CD4-positive, alpha-beta memory T cell (primary cell): ENCODE results near the gene ITK. TPM values are rescaled to one million over a fixed set of nuclear protein-coding genes. Genes with fewer than 3 reads are reported as not detected.
A peak's percentile ranks its signal among the peaks of the same experiment; 100 is the strongest.

Experiments
- CTCF ChIA-PET: fragments of 350-600 bp; sonication (Branson Sonifier 250); formaldehyde crosslinking; loops from one replicate; lab custom pipeline; 2021; ENCODE audit warnings: inconsistent platforms; ENCODE audit not compliant: partially characterized antibody; lab: Charles Lee
- POLR2A ChIA-PET: fragments of 350-600 bp; sonication (Branson Sonifier 250); formaldehyde crosslinking; loops from one replicate; lab custom pipeline; 2021; ENCODE audit not compliant: partially characterized antibody; lab: Charles Lee
- DNase-seq, 5 donors: peaks; one replicate each; pipeline versions ENCODE4 v3.0.0 to v3.0.0-alpha.2; 2020 to 2022; ENCODE audit warnings: mixed read lengths in 1 of 5
- H3K27ac ChIP-seq: one replicate; pipeline ENCODE4 v1.7.0; 2013; ENCODE audit warnings: low read depth, low read length
- H3K27me3 ChIP-seq: 2 replicates; pipeline ENCODE4 v1.7.0; 2013; ENCODE audit warnings: mild to moderate bottlenecking, low read length, moderate library complexity; ENCODE audit not compliant: insufficient read depth
- H3K36me3 ChIP-seq: 2 replicates; pipeline ENCODE4 v1.7.0; 2013; ENCODE audit warnings: mild to moderate bottlenecking, low read length, moderate library complexity; ENCODE audit not compliant: insufficient read depth
- H3K4me1 ChIP-seq: 2 replicates; pipeline ENCODE4 v1.7.0; 2013; ENCODE audit warnings: mild to moderate bottlenecking, low read length, moderate library complexity; ENCODE audit not compliant: insufficient read depth
- H3K4me3 ChIP-seq, 2 donors: one replicate each; pipeline ENCODE4 v1.7.0; 2013; ENCODE audit warnings: low read length in 2 of 2, mild to moderate bottlenecking in 1 of 2
- H3K9me3 ChIP-seq, 2 donors: one replicate each; pipeline ENCODE4 v1.7.0; 2013; ENCODE audit warnings: low read length in 2 of 2, control low read depth in 1 of 2; ENCODE audit not compliant: control insufficient read depth in 1 of 2
- H3K27ac Mint-ChIP-seq, 7 donors: one replicate each; pipeline ENCODE4 v1.8.0; 2020 to 2021; ENCODE audit warnings: mixed read lengths in 7 of 7, mild to moderate bottlenecking in 6 of 7, inconsistent platforms in 3 of 7, moderate library complexity in 3 of 7
- H3K27me3 Mint-ChIP-seq, 2 donors: one replicate each; pipeline ENCODE4 v1.8.0; 2020 to 2021; ENCODE audit warnings: mixed read lengths in 2 of 2
- H3K36me3 Mint-ChIP-seq, 2 donors: one replicate each; pipeline ENCODE4 v1.8.0; 2020 to 2021; ENCODE audit warnings: mixed read lengths in 2 of 2, inconsistent platforms in 1 of 2, mild to moderate bottlenecking in 1 of 2
- H3K4me1 Mint-ChIP-seq, 4 donors: one replicate each; pipeline ENCODE4 v1.8.0; 2020 to 2021; ENCODE audit warnings: mixed read lengths in 4 of 4, mild to moderate bottlenecking in 1 of 4
- H3K4me3 Mint-ChIP-seq, 8 donors: one replicate each; pipeline ENCODE4 v1.8.0; 2020 to 2021; ENCODE audit warnings: mixed read lengths in 8 of 8, mild to moderate bottlenecking in 7 of 8, moderate library complexity in 6 of 8, inconsistent platforms in 3 of 8
- H3K9me3 Mint-ChIP-seq, 8 donors: one replicate each; pipeline ENCODE4 v1.8.0; 2020 to 2021; ENCODE audit warnings: mixed read lengths in 8 of 8, mild to moderate bottlenecking in 5 of 8, inconsistent platforms in 3 of 8, moderate library complexity in 1 of 8
- intact Hi-C: fragments of 100-400 bp; cut with micrococcal nuclease; formaldehyde crosslinking; loops from one replicate; pipeline ENCODE4 v1.15.1; 2023
- polyA plus RNA-seq, 2 donors: library from polyadenylated mRNA; unstranded; fragments of 300-500 nt; fragmentation: Illumina TruSeq; gene quantifications; one replicate each; pipeline ENCODE4 v1.2.3, GENCODE V29; 2021
- total RNA-seq, 2 experiments: library from RNA; stranded (reverse); gene quantifications; one replicate each; pipeline ENCODE4 v1.2.3, GENCODE V29; 2021

Gene ITK
- total and polyA plus RNA-seq, 4 experiments from 2014 or later, result 141 to 421 (median 288) TPM

GRCh38 chr5:157273131-157273556 is 92.5 kb downstream of the ITK start:
- no peaks in the 10 kb centered on the region for H3K9me3 ChIP-seq
- DNase-seq, result peak in 1 of 5 donors; percentile 62
- no peaks in the 10 kb centered on the region for H3K9me3 Mint-ChIP-seq
- H3K36me3 Mint-ChIP-seq, result peaks cover 16 to 43% of the 10 kb centered on the region in 2 donors
- peaks cover 72 to 95% (median 81%) of the 10 kb centered on the region in 4 donors for H3K4me1 Mint-ChIP-seq
- peaks cover 99% of the 10 kb centered on the region for H3K4me1 ChIP-seq
- H3K27me3 Mint-ChIP-seq, result no peaks in the 10 kb centered on the region
- peak overlapping the region; percentile 96 to 100 (median 98) for H3K27ac Mint-ChIP-seq
- H3K27ac ChIP-seq, result peak overlapping the region; percentile 69
- H3K4me3 ChIP-seq, result peak overlapping the region in 1 of 2 donors; percentile 4
- H3K36me3 ChIP-seq, result peaks cover 4% of the 10 kb centered on the region
- H3K4me3 Mint-ChIP-seq, result peak overlapping the region; percentile 74 to 93 (median 79)
- POLR2A ChIA-PET, result interaction anchor here (0.7 to 9.6 kb wide), 20 partner anchors 10 to 470 kb away, joined by 3 to 191 read pairs (median 16); partner anchors contain the start of genes ITK, LSM11 and MED7
- no peaks in the 10 kb centered on the region for H3K27me3 ChIP-seq
- intact Hi-C loops, result loop anchor here (5.0 kb wide), 1 partner anchor 76 kb away; no protein-coding TSS in a partner anchor
- CTCF ChIA-PET, result interaction anchor here (0.7 to 3.8 kb wide), 18 partner anchors 13 to 470 kb away, joined by 3 to 34 read pairs (median 4); partner anchors contain the start of gene ITK

- Histone ChIP-seq H3K9me3 (no peaks in the 10 kb centered on the region), H3K4me3 (no peak overlapping the region), H3K36me3 (peaks cover 4% of the 10 kb centered on the region), H3K27ac (no peak overlapping the region), H3K27me3 (no peaks in the 10 kb centered on the region), H3K4me1 (peaks cover 99% of the 10 kb centered on the region)
- Mint-ChIP-seq H3K36me3 (peaks cover 7 to 31% of the 10 kb centered on the region in 2 donors), H3K9me3 (no peaks in the 10 kb centered on the region), H3K4me3 (peak overlapping the region in 5 of 8 donors; percentile 7 to 66 (median 31)), H3K4me1 (peaks cover 66 to 95% (median 78%) of the 10 kb centered on the region in 4 donors), H3K27ac (peak overlapping the region in 4 of 7 donors; percentile 1 to 72 (median 38)), H3K27me3 (no peaks in the 10 kb centered on the region)
- CTCF ChIA-PET, result no interaction called here
- intact Hi-C loops, result loop anchor here (2.0 kb wide), 1 partner anchor 15 kb away; no protein-coding TSS in a partner anchor
- DNase-seq, result no peak
- POLR2A ChIA-PET, result interaction anchor here (2.2 to 9.6 kb wide), 2 partner anchors 23 to 58 kb away, joined by 6 to 191 read pairs; no protein-coding TSS in a partner anchor
These were observed 94.8 kb downstream of the ITK start for GRCh38 chr5:157275403-157275802.

GRCh38 chr5:157278319-157279037 is 97.8 kb downstream of the ITK start:
- Mint-ChIP-seq H3K36me3 (peaks cover 9 to 32% of the 10 kb centered on the region in 2 donors), H3K27me3 (no peaks in the 10 kb centered on the region), H3K27ac (peak overlapping the region; percentile 4 to 80 (median 49)), H3K4me3 (peak overlapping the region in 3 of 8 donors; percentile 14 to 48 (median 31)), H3K9me3 (peaks cover 0 to 4% (median 0%) of the 10 kb centered on the region in 8 donors), H3K4me1 (peaks cover 71 to 95% (median 81%) of the 10 kb centered on the region in 4 donors)
- DNase-seq, result no peak
- ChIA-PET POLR2A (interaction anchor here (0.8 to 9.6 kb wide), 4 partner anchors 11 to 28 kb away, joined by 3 to 191 read pairs (median 4); no protein-coding TSS in a partner anchor), CTCF (interaction anchor here (0.8 to 2.2 kb wide), 4 partner anchors 25 to 57 kb away, joined by 3 to 7 read pairs (median 4); no protein-coding TSS in a partner anchor)
- H3K9me3 ChIP-seq, result no peaks in the 10 kb centered on the region
- intact Hi-C loops, result no loop called here
- no peaks in the 10 kb centered on the region for H3K27me3 ChIP-seq
- H3K4me1 ChIP-seq, result peaks cover 98% of the 10 kb centered on the region
- no peak overlapping the region for H3K4me3 ChIP-seq
- H3K36me3 ChIP-seq, result no peaks in the 10 kb centered on the region
- H3K27ac ChIP-seq, result no peak overlapping the region

DNA sequence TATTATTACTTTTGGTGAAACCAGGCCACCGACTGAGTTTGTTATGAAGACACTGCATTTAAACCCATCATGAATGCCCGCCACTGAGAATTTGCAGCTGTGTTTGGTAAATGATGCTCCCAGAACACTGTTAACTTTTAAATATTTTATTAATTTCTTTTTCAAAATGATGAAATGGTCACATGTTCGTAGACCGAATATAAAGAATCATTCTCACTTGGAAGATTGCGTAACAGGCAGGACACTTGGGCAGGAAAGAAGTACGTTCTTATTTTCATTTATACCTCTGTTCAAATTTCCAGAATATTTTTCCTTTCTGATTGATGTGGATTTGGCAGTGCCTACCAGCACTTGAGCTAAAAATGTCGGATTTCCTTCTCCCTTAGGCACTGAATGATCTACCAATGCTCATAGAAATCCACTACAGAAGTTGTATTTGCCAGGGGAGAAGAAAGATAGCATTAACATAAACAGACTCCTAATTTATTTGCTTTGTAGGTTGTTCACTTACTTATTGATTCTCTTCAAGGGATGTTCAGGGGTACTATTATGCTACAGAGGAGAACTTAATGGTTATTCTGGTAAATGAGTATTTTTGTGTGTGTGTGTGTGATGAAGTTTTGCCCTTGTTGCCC is 99.1 kb downstream of the ITK start:
- Histone ChIP-seq H3K9me3 (no peaks in the 10 kb centered on the region), H3K27me3 (no peaks in the 10 kb centered on the region), H3K4me3 (no peak overlapping the region), H3K36me3 (no peaks in the 10 kb centered on the region), H3K4me1 (peaks cover 98% of the 10 kb centered on the region), H3K27ac (no peak overlapping the region)
- intact Hi-C loops, result loop anchor here (5.0 kb wide), 1 partner anchor 32 kb away; no protein-coding TSS in a partner anchor
- peaks cover 9 to 28% of the 10 kb centered on the region in 2 donors for H3K36me3 Mint-ChIP-seq
- peak overlapping the region in 6 of 7 donors; percentile 13 to 90 (median 80) for H3K27ac Mint-ChIP-seq
- no peak for DNase-seq
- H3K4me3 Mint-ChIP-seq, result peak overlapping the region in 4 of 8 donors; percentile 49 to 76 (median 63)
- peaks cover 0 to 4% (median 0%) of the 10 kb centered on the region in 8 donors for H3K9me3 Mint-ChIP-seq
- POLR2A ChIA-PET, result interaction anchor here (0.8 to 9.6 kb wide), 4 partner anchors 12 to 27 kb away, joined by 3 to 191 read pairs (median 5); no protein-coding TSS in a partner anchor
- H3K4me1 Mint-ChIP-seq, result peaks cover 71 to 95% (median 81%) of the 10 kb centered on the region in 4 donors
- H3K27me3 Mint-ChIP-seq, result no peaks in the 10 kb centered on the region
- CTCF ChIA-PET, result interaction anchor here (0.9 to 1.5 kb wide), 3 partner anchors 27 to 56 kb away, joined by 3 to 5 read pairs (median 3); no protein-coding TSS in a partner anchor

- Histone ChIP-seq H3K36me3 (peaks cover 12% of the 10 kb centered on the region), H3K4me3 (no peak overlapping the region), H3K27me3 (no peaks in the 10 kb centered on the region), H3K9me3 (no peaks in the 10 kb centered on the region), H3K27ac (no peak overlapping the region), H3K4me1 (peaks cover 97% of the 10 kb centered on the region)
- Mint-ChIP-seq H3K27ac (peak overlapping the region; percentile 27 to 94 (median 67)), H3K9me3 (peaks cover 0 to 4% (median 0%) of the 10 kb centered on the region in 8 donors), H3K4me1 (peaks cover 69 to 91% (median 81%) of the 10 kb centered on the region in 4 donors), H3K27me3 (no peaks in the 10 kb centered on the region), H3K4me3 (peak overlapping the region in 5 of 8 donors; percentile 22 to 72 (median 44)), H3K36me3 (peaks cover 17 to 36% of the 10 kb centered on the region in 2 donors)
- intact Hi-C loops, result loop anchor here (1.0 to 5.0 kb wide), 2 partner anchors 9 to 34 kb away; no protein-coding TSS in a partner anchor
- ChIA-PET CTCF (no interaction called here), POLR2A (interaction anchor here (1.0 to 9.2 kb wide), 3 partner anchors 8 to 28 kb away, joined by 3 to 80 read pairs (median 4); no protein-coding TSS in a partner anchor)
- no peak for DNase-seq
These were observed 100.3 kb downstream of the ITK start for GRCh38 chr5:157280927-157281326.

- intact Hi-C loops, result loop anchor here (2.0 to 5.0 kb wide), 2 partner anchors 15 to 35 kb away; partner anchors contain the start of gene CYFIP2
- Mint-ChIP-seq H3K27ac (peak overlapping the region; percentile 66 to 91 (median 80)), H3K36me3 (peaks cover 19 to 35% of the 10 kb centered on the region in 2 donors), H3K9me3 (peaks cover 0 to 4% (median 0%) of the 10 kb centered on the region in 8 donors), H3K27me3 (no peaks in the 10 kb centered on the region), H3K4me3 (peak overlapping the region in 4 of 8 donors; percentile 46 to 61 (median 50)), H3K4me1 (peaks cover 60 to 84% (median 70%) of the 10 kb centered on the region in 4 donors)
- ChIA-PET CTCF (interaction anchor here (0.7 to 1.2 kb wide), 2 partner anchors 15 to 28 kb away, joined by 3 read pairs; no protein-coding TSS in a partner anchor), POLR2A (interaction anchor here (1.5 to 9.2 kb wide), 2 partner anchors 9 to 21 kb away, joined by 3 to 80 read pairs; no protein-coding TSS in a partner anchor)
- Histone ChIP-seq H3K27ac (no peak overlapping the region), H3K9me3 (no peaks in the 10 kb centered on the region), H3K36me3 (peaks cover 19% of the 10 kb centered on the region), H3K27me3 (no peaks in the 10 kb centered on the region), H3K4me1 (peaks cover 92% of the 10 kb centered on the region), H3K4me3 (no peak overlapping the region)
- DNase-seq, result no peak
These were observed 101.5 kb downstream of the ITK start for GRCh38 chr5:157282150-157282549.
